GM12874 (cell line): Measurements from ENCODE around the gene STX1A.

Experiments
- CTCF ChIP-seq: IDR thresholded peaks from 2 replicates; pipeline ENCODE4 v1.5.1; 2011; ENCODE audit warnings: low read depth, mild to moderate bottlenecking, control low read depth, low read length, moderate library complexity; ENCODE audit not compliant: insufficient read depth

STX1A gene

GRCh38 chr7:73703225-73703624 is 16.2 kb downstream of the STX1A start:
- no peak for TF ChIP-seq CTCF

GRCh38 chr7:73702665-73703064 is 16.8 kb downstream of the STX1A start:
- no peak for TF ChIP-seq CTCF

- no peak for TF ChIP-seq CTCF
Observed at GRCh38 chr7:73702226-73702625, 17.2 kb downstream of the STX1A start.

GRCh38 chr7:73701357-73701995 is 18.0 kb downstream of the STX1A start:
- TF ChIP-seq CTCF: peak; percentile 69

- TF ChIP-seq CTCF: no peak
Observed at GRCh38 chr7:73700581-73701134, 18.8 kb downstream of the STX1A start.

GRCh38 chr7:73700069-73700423 is 19.4 kb downstream of the STX1A start:
- TF ChIP-seq CTCF: no peak

GRCh38 chr7:73699370-73700068 is 19.9 kb downstream of the STX1A start:
- no peak for TF ChIP-seq CTCF
